Activated T-helper 1 cell treated with anti-CD3 and anti-CD28 coated beads, Interleukin-12 subunit alpha, Interleukin-12 subunit beta, Interleukin-2, Interleukin-4 antibody, amounts not matched to agents 30 ng/mL and 10 ng/mL and 1 ng/mL, durations not matched to agents 14 hours and 24 hours and 36 hours (primary cell): ENCODE data around the gene SNX27. TPM values are rescaled to one million over a fixed set of nuclear protein-coding genes. Genes with fewer than 3 reads are reported as not detected.

Experiments
- DNase-seq: peaks from one replicate; pipeline ENCODE4 v3.0.0; 2021; ENCODE audit warnings: low spot score
- H3K27ac Mint-ChIP-seq: one replicate; pipeline ENCODE4 v1.8.0; 2021; ENCODE audit warnings: mild to moderate bottlenecking, mixed read lengths
- H3K27me3 Mint-ChIP-seq: one replicate; pipeline ENCODE4 v1.8.0; 2022; ENCODE audit warnings: mild to moderate bottlenecking, moderate library complexity, mixed read lengths; ENCODE audit not compliant: insufficient read depth
- H3K36me3 Mint-ChIP-seq: one replicate; pipeline ENCODE4 v1.8.0; 2021; ENCODE audit warnings: low read depth, mixed read lengths
- H3K4me1 Mint-ChIP-seq: one replicate; pipeline ENCODE4 v1.8.0; 2021; ENCODE audit warnings: low read depth, mixed read lengths
- H3K4me3 Mint-ChIP-seq: one replicate; pipeline ENCODE4 v1.8.0; 2021; ENCODE audit warnings: mild to moderate bottlenecking, moderate library complexity, mixed read lengths
- H3K9me3 Mint-ChIP-seq: one replicate; pipeline ENCODE4 v1.8.0; 2021; ENCODE audit warnings: mixed read lengths
- intact Hi-C: fragments of 100-400 bp; cut with micrococcal nuclease; formaldehyde crosslinking; loops from one replicate; pipeline ENCODE4 v1.15.1; 2024
- total RNA-seq: library from RNA; stranded (reverse); gene quantifications from 2 replicates; pipeline ENCODE4 v1.2.3, GENCODE V29; 2022

The SNX27 gene
- total RNA-seq, 1 donor from 2014 or later, result 31.9 TPM

- no peak overlapping the region for H3K4me3 Mint-ChIP-seq
- peak overlapping the region; percentile 31 for H3K27ac Mint-ChIP-seq
- no peak for DNase-seq
- no peaks in the 10 kb centered on the region for H3K9me3 Mint-ChIP-seq
- H3K36me3 Mint-ChIP-seq, result no peaks in the 10 kb centered on the region
- intact Hi-C loops, result no loop called here
- peaks cover 1% of the 10 kb centered on the region for H3K4me1 Mint-ChIP-seq
- H3K27me3 Mint-ChIP-seq, result peaks cover 53% of the 10 kb centered on the region
These were observed 103.2 kb downstream of the SNX27 start for GRCh38 chr1:151714820-151715725.

- Mint-ChIP-seq H3K4me1 (peaks cover 9% of the 10 kb centered on the region), H3K27ac (no peak overlapping the region), H3K9me3 (no peaks in the 10 kb centered on the region), H3K4me3 (no peak overlapping the region), H3K27me3 (peaks cover 61% of the 10 kb centered on the region), H3K36me3 (no peaks in the 10 kb centered on the region)
- intact Hi-C loops, result no loop called here
- no peak for DNase-seq
These were observed 104.0 kb downstream of the SNX27 start for GRCh38 chr1:151715726-151716404.

- Mint-ChIP-seq H3K4me3 (no peak overlapping the region), H3K9me3 (no peaks in the 10 kb centered on the region), H3K4me1 (peaks cover 12% of the 10 kb centered on the region), H3K27ac (no peak overlapping the region), H3K36me3 (no peaks in the 10 kb centered on the region), H3K27me3 (peaks cover 64% of the 10 kb centered on the region)
- no peak for DNase-seq
- intact Hi-C loops, result no loop called here
These were observed 104.5 kb downstream of the SNX27 start for GRCh38 chr1:151716405-151716762.

- H3K4me1 Mint-ChIP-seq, result peaks cover 18% of the 10 kb centered on the region
- no peak within 1 kb of the TSS for H3K4me3 Mint-ChIP-seq
- H3K36me3 Mint-ChIP-seq, result no peaks in the 10 kb centered on the region
- peaks cover 67% of the 10 kb centered on the region for H3K27me3 Mint-ChIP-seq
- intact Hi-C loops, result no loop called here
- no peaks in the 10 kb centered on the region for H3K9me3 Mint-ChIP-seq
- H3K27ac Mint-ChIP-seq, result no peak within 1 kb of the TSS
- no peak for DNase-seq
These were observed 105.2 kb downstream of the SNX27 start, which contains the start of gene CELF3 for GRCh38 chr1:151716771-151717631. Gene CELF3 (minus strand): TSS chr1:151716803. CDS start chr1:151716020, 783 bp downstream.

GRCh38 chr1:151718011-151718431 lies 106.2 kb downstream of the SNX27 start:
- no peak for DNase-seq
- Mint-ChIP-seq H3K9me3 (no peaks in the 10 kb centered on the region), H3K4me3 (no peak overlapping the region), H3K36me3 (no peaks in the 10 kb centered on the region), H3K27me3 (peaks cover 75% of the 10 kb centered on the region), H3K27ac (no peak overlapping the region), H3K4me1 (peaks cover 18% of the 10 kb centered on the region)
- intact Hi-C loops, result no loop called here

- no peaks in the 10 kb centered on the region for H3K9me3 Mint-ChIP-seq
- intact Hi-C loops, result no loop called here
These were observed 106.8 kb downstream of the SNX27 start for GRCh38 chr1:151718666-151719065.

GRCh38 chr1:151720125-151720524 lies 108.3 kb downstream of the SNX27 start:
- H3K4me1 Mint-ChIP-seq, result peaks cover 18% of the 10 kb centered on the region
- no peaks in the 10 kb centered on the region for H3K36me3 Mint-ChIP-seq
- DNase-seq, result no peak
- no peaks in the 10 kb centered on the region for H3K9me3 Mint-ChIP-seq
- intact Hi-C loops, result loop anchor here (2.0 to 5.0 kb wide), 2 partner anchors 109 to 117 kb away; partner anchors contain the start of gene C2CD4D
- H3K27ac Mint-ChIP-seq, result no peak overlapping the region
- peaks cover 83% of the 10 kb centered on the region for H3K27me3 Mint-ChIP-seq
- H3K4me3 Mint-ChIP-seq, result peak overlapping the region; percentile 34

More at GRCh38 chr1:151718666-151719065, 106.8 kb downstream of the SNX27 start:
- H3K36me3 Mint-ChIP-seq, result no peaks in the 10 kb centered on the region
- no peak for DNase-seq
- H3K4me1 Mint-ChIP-seq, result peaks cover 18% of the 10 kb centered on the region
- no peak overlapping the region for H3K4me3 Mint-ChIP-seq
- peaks cover 82% of the 10 kb centered on the region for H3K27me3 Mint-ChIP-seq
- H3K27ac Mint-ChIP-seq, result no peak overlapping the region

GRCh38 chr1:151720554-151720953 lies 108.7 kb downstream of the SNX27 start:
- Mint-ChIP-seq H3K27ac (no peak overlapping the region), H3K4me1 (peaks cover 18% of the 10 kb centered on the region), H3K36me3 (no peaks in the 10 kb centered on the region), H3K27me3 (peaks cover 79% of the 10 kb centered on the region), H3K9me3 (no peaks in the 10 kb centered on the region), H3K4me3 (peak overlapping the region; percentile 77)
- no peak for DNase-seq
- intact Hi-C loops, result loop anchor here (2.0 to 5.0 kb wide), 2 partner anchors 110 to 117 kb away; partner anchors contain the start of gene C2CD4D

- intact Hi-C loops, result loop anchor here (1.0 to 5.0 kb wide), 4 partner anchors 42 to 181 kb away; partner anchors contain the start of genes C2CD4D, MRPL9 and TUFT1
- peaks cover 76% of the 10 kb centered on the region for H3K27me3 Mint-ChIP-seq
- peak; percentile 36 for DNase-seq
- peak within 1 kb of the TSS; percentile 77 for H3K4me3 Mint-ChIP-seq
- no peaks in the 10 kb centered on the region for H3K9me3 Mint-ChIP-seq
- H3K27ac Mint-ChIP-seq, result no peak within 1 kb of the TSS
- no peaks in the 10 kb centered on the region for H3K36me3 Mint-ChIP-seq
- peaks cover 18% of the 10 kb centered on the region for H3K4me1 Mint-ChIP-seq
These were observed 109.3 kb downstream of the SNX27 start, which contains the start of gene RIIAD1 for GRCh38 chr1:151720974-151721787. Gene RIIAD1 (plus strand): TSS chr1:151721522. CDS start chr1:151721537, 15 bp downstream.

- no peak for DNase-seq
- Mint-ChIP-seq H3K27ac (no peak overlapping the region), H3K9me3 (no peaks in the 10 kb centered on the region), H3K36me3 (no peaks in the 10 kb centered on the region), H3K4me3 (peak overlapping the region; percentile 77), H3K4me1 (peaks cover 18% of the 10 kb centered on the region), H3K27me3 (peaks cover 72% of the 10 kb centered on the region)
- intact Hi-C loops, result loop anchor here (1.0 to 5.0 kb wide), 4 partner anchors 41 to 182 kb away; partner anchors contain the start of genes C2CD4D, MRPL9 and TUFT1
These were observed 110.1 kb downstream of the SNX27 start for GRCh38 chr1:151721788-151722510.

- H3K27me3 Mint-ChIP-seq, result peaks cover 56% of the 10 kb centered on the region
These were observed 112.0 kb downstream of the SNX27 start for GRCh38 chr1:151723726-151724370.

More at GRCh38 chr1:151723726-151724370, 112.0 kb downstream of the SNX27 start:
- Mint-ChIP-seq H3K9me3 (no peaks in the 10 kb centered on the region), H3K36me3 (no peaks in the 10 kb centered on the region), H3K27ac (no peak overlapping the region), H3K4me3 (no peak overlapping the region), H3K4me1 (peaks cover 18% of the 10 kb centered on the region)
- no peak for DNase-seq
- intact Hi-C loops, result loop anchor here (5.0 kb wide), 1 partner anchor 113 kb away; the partner anchor contains the start of gene C2CD4D
